ENCODE results near the gene MSTO1. TPM values are rescaled to one million over a fixed set of nuclear protein-coding genes. Genes with fewer than 3 reads are reported as not detected.
A peak's percentile ranks its signal among the peaks of the same experiment; 100 is the strongest.

Gene MSTO1
- total and polyA plus RNA-seq, 10 of the 15 experiments (the other 5 are each of a cell fraction or from before 2014, with no cell fraction given) = 16.1 to 87.9 (median 46.6) TPM

DNA sequence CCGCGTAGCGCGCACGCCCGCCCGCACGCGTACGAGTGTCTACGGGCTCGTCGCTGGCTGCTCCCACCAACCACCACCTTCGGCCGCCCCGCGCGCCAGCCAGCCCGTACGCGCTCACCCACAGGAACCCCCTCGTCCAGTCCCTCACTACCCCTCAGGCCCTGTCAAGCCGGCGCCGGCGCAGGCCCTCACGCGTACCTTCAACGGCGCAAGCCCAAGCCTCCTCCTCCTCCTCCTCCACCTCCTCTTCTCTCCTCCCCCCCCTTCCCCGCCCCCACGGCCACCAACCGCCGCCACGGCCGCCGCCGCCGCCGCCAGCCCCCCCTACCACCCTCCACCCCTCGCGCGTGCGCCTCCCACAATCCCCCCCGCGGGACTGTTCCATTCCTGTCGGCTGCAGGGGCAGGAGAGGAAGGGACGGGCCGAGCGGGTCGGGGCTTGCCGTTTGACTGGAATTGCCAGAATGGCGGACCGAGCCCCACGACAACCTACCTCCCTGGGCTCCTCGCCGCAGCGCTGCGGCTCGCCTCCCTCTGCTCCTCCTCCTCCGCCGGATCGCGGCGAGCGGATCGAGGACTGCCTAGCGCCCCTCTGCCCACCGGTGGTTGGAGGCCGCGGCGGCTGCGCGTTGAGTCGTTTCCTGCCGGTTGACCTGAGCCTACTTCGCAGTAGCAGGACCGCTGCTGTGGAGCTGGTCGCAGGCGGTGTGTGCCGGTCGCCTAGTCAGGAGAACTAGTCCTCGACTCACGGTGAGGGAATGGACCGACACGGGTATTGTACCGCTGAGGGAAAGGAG, 47.2 kb upstream of the MSTO1 start, which contains the start of gene ASH1L:
Gene ASH1L, minus strand, starts transcription at position 223 of the 796 bp plus-strand sequence. CDS start 41,284 bp downstream, outside the sequence.
- H3K27me3 ChIP-seq (replicated peaks in 1 of 2; ENCODE audit: control insufficient read depth in 2 of 2, insufficient read depth in 2 of 2, low read length in 1 of 2) = no peaks in the 10 kb centered on the region
- POLR2A ChIA-PET = interaction anchor here (0.6 to 1.5 kb wide), 9 partner anchors 16 to 313 kb away, joined by 3 to 4 read pairs (median 3); no protein-coding TSS in a partner anchor
- WGBS (ENCODE audit: insufficient coverage, insufficient replicate concordance, low lambda C conversion rate, missing lambda C conversion rate) = under 1% methylated on average over 64 of the region's 87 CpGs
- TF ChIP-seq STAT1 (conservative IDR thresholded peaks at IDR 0.05) (peak; percentile 98), GABPA (IDR thresholded peaks at IDR 0.05; ENCODE audit: low read depth) (no peak), IKZF2 (IDR thresholded peaks at IDR 0.05) (peak in 1 of 2 experiments; percentile 30; a peak in 1 of 4 replicates), SIX5 (IDR thresholded peaks at IDR 0.05; ENCODE audit: low read depth, low read length, severe bottlenecking) (peak; percentile 37), SUZ12 (IDR thresholded peaks at IDR 0.05; ENCODE audit: unreplicated experiment) (no peak), RBBP5 (conservative IDR thresholded peaks at IDR 0.05) (no peak), JUNB (IDR thresholded peaks at IDR 0.05) (no peak), MTA3 (IDR thresholded peaks at IDR 0.05; ENCODE audit: borderline replicate concordance, low read length) (no peak), RFX5 (IDR thresholded peaks at IDR 0.05; ENCODE audit: low read depth, low read length) (no peak), CHD4 (IDR thresholded peaks at IDR 0.05) (no peak), MYB (IDR thresholded peaks at IDR 0.05; ENCODE audit: borderline replicate concordance, low read depth, low read length) (no peak), FOS (IDR thresholded peaks at IDR 0.05; ENCODE audit: borderline replicate concordance, extremely low read depth, insufficient read length) (no peak)
- TF ChIP-seq, protein P1, sequence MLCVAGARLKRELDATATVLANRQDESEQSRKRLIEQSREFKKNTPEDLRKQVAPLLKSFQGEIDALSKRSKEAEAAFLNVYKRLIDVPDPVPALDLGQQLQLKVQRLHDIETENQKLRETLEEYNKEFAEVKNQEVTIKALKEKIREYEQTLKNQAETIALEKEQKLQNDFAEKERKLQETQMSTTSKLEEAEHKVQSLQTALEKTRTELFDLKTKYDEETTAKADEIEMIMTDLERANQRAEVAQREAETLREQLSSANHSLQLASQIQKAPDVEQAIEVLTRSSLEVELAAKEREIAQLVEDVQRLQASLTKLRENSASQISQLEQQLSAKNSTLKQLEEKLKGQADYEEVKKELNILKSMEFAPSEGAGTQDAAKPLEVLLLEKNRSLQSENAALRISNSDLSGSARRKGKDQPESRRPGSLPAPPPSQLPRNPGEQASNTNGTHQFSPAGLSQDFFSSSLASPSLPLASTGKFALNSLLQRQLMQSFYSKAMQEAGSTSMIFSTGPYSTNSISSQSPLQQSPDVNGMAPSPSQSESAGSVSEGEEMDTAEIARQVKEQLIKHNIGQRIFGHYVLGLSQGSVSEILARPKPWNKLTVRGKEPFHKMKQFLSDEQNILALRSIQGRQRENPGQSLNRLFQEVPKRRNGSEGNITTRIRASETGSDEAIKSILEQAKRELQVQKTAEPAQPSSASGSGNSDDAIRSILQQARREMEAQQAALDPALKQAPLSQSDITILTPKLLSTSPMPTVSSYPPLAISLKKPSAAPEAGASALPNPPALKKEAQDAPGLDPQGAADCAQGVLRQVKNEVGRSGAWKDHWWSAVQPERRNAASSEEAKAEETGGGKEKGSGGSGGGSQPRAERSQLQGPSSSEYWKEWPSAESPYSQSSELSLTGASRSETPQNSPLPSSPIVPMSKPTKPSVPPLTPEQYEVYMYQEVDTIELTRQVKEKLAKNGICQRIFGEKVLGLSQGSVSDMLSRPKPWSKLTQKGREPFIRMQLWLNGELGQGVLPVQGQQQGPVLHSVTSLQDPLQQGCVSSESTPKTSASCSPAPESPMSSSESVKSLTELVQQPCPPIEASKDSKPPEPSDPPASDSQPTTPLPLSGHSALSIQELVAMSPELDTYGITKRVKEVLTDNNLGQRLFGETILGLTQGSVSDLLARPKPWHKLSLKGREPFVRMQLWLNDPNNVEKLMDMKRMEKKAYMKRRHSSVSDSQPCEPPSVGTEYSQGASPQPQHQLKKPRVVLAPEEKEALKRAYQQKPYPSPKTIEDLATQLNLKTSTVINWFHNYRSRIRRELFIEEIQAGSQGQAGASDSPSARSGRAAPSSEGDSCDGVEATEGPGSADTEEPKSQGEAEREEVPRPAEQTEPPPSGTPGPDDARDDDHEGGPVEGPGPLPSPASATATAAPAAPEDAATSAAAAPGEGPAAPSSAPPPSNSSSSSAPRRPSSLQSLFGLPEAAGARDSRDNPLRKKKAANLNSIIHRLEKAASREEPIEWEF (IDR thresholded peaks at IDR 0.05; ENCODE audit: insufficient replicate concordance, low read depth, low read length) = no peak
- TF ChIP-seq, protein P2, sequence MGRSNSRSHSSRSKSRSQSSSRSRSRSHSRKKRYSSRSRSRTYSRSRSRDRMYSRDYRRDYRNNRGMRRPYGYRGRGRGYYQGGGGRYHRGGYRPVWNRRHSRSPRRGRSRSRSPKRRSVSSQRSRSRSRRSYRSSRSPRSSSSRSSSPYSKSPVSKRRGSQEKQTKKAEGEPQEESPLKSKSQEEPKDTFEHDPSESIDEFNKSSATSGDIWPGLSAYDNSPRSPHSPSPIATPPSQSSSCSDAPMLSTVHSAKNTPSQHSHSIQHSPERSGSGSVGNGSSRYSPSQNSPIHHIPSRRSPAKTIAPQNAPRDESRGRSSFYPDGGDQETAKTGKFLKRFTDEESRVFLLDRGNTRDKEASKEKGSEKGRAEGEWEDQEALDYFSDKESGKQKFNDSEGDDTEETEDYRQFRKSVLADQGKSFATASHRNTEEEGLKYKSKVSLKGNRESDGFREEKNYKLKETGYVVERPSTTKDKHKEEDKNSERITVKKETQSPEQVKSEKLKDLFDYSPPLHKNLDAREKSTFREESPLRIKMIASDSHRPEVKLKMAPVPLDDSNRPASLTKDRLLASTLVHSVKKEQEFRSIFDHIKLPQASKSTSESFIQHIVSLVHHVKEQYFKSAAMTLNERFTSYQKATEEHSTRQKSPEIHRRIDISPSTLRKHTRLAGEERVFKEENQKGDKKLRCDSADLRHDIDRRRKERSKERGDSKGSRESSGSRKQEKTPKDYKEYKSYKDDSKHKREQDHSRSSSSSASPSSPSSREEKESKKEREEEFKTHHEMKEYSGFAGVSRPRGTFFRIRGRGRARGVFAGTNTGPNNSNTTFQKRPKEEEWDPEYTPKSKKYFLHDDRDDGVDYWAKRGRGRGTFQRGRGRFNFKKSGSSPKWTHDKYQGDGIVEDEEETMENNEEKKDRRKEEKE (IDR thresholded peaks at IDR 0.05) = peak; percentile 95
- TF ChIP-seq, protein P3, sequence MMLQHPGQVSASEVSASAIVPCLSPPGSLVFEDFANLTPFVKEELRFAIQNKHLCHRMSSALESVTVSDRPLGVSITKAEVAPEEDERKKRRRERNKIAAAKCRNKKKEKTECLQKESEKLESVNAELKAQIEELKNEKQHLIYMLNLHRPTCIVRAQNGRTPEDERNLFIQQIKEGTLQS (IDR thresholded peaks at IDR 0.05; ENCODE audit: borderline replicate concordance, extremely low read depth, low read depth, low read length) = no peak

More for the DNA sequence above, 47.2 kb upstream of the MSTO1 start, which contains the start of gene ASH1L:
- H3K4me2 ChIP-seq (ENCODE audit: control insufficient read depth, insufficient read depth) = peak within 1 kb of the TSS; percentile 92
- H3K9me3 ChIP-seq (replicated peaks; ENCODE audit: control insufficient read depth, insufficient read depth, low read length) = no peaks in the 10 kb centered on the region
- peaks cover 84% of the 10 kb centered on the region for H3K79me2 ChIP-seq (ENCODE audit: control insufficient read depth, insufficient read depth, low read length)
- BruUV-seq (replicated peaks) = no TSS peak
- intact Hi-C loops (cut with micrococcal nuclease; ENCODE audit: unreplicated experiment) (loop anchor here (2.0 kb wide), 1 partner anchor 34 kb away; no protein-coding TSS in a partner anchor), in situ Hi-C loops (cut with MboI) (no loop called here)
- FAIRE-seq (peak; percentile 35), ATAC-seq (peak; percentile 88), DNase-seq (ENCODE audit: low read depth, low spot score) (peak; percentile 71)
- no peaks in the 10 kb centered on the region; the same call in 1 of the 2 replicates for H3K4me1 ChIP-seq (ENCODE audit: control insufficient read depth, insufficient read depth, low read length)
- H3K36me3 ChIP-seq (ENCODE audit: control insufficient read depth in 2 of 2, insufficient read depth in 2 of 2, low read length in 1 of 2) = no peaks in the 10 kb centered on the region; a peak in 1 of 4 replicates
- peak within 1 kb of the TSS; percentile 100 for H2AFZ ChIP-seq (ENCODE audit: control insufficient read depth, low read depth, low read length)
- peaks cover 5% of the 10 kb centered on the region; the same call in 1 of the 2 replicates for H4K20me1 ChIP-seq (ENCODE audit: control insufficient read depth, insufficient read depth)
- peak within 1 kb of the TSS; percentile 99 for H3K27ac ChIP-seq (ENCODE audit: control insufficient read depth, insufficient read depth)
- H3K4me3 ChIP-seq = peak within 1 kb of the TSS; percentile 93
- peak within 1 kb of the TSS; percentile 96 for H3K9ac ChIP-seq (ENCODE audit: control insufficient read depth, insufficient read depth, low read length)
- ChIA-PET CTCF (interaction anchor here (0.6 kb wide), 1 partner anchor 937 kb away, joined by 3 read pairs; no protein-coding TSS in a partner anchor), RAD21 (ENCODE audit: unreplicated experiment) (interaction anchor here (0.8 to 1.0 kb wide), 5 partner anchors 15 to 67 kb away, joined by 3 to 5 read pairs (median 3); no protein-coding TSS in a partner anchor), SMC1A (ENCODE audit: uncharacterized antibody, unreplicated experiment) (interaction anchor here (0.5 to 1.8 kb wide), 5 partner anchors 15 to 58 kb away, joined by 3 to 8 read pairs (median 5); no protein-coding TSS in a partner anchor)

Data from GM12878 (cell line).